Measurements from ENCODE around the gene CUX1. TPM values are rescaled to one million over a fixed set of nuclear protein-coding genes. Genes with fewer than 3 reads are reported as not detected.

CUX1 gene
- total RNA-seq, 1 experiment from 2014 or later, result 53.5 TPM

DNA sequence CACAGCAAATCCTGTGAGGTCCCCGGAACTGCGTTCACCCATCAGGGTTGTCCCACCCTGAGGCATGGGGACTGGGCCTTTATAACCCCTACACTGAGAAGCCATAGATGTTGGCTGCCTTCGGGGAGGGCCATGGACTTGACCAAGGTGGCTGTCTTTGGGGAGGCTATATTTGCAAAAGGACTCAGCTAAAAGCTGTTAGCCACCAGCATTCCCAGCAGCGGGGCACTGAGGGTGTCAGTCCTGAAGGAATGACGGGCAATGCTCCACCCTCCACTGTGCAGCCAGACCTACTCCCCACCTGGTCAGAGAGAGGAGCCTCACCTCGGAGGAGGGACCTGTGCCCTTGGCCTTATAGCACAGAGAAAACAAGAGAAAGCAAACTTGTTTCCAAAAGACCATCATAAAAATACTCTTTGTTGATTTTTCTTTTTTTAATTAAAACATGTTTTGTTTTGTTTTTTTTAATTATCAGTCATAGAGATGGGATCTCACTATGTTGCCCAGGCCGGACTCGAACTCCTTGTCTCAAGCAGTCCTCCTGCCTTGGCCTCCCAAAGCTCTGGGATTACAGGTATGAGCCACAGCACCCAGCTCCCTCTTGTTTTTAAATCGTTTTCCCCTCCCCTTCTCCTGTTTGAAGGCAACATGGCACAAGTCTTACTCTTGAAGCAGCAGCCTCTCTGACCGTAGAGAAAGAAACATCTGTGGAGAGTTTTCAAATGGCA is 26.7 kb upstream of the CUX1 start:
- H3K4me3 Mint-ChIP-seq, result no peak overlapping the region
- WGBS (ENCODE audit: extremely low coverage, insufficient read length, low lambda C conversion rate), result no CpG with 5 or more reads among the region's 10 CpGs

More for the DNA sequence above, 26.7 kb upstream of the CUX1 start:
- H2AFZ ChIP-seq (ENCODE audit: low read length), result no peak overlapping the region
- H2BK120ac ChIP-seq (ENCODE audit: low read depth, low read length, poor library complexity, severe bottlenecking), result no peak overlapping the region
- H2BK12ac ChIP-seq (ENCODE audit: insufficient read length, low read depth, low read length), result no peak overlapping the region
- H3K9me3 Mint-ChIP-seq, result peaks cover 0 to 5% of the 10 kb centered on the region in 2 experiments; a peak in 2 of 5 replicates
- H3K27me3 Mint-ChIP-seq (ENCODE audit: low read depth), result peaks cover 14% of the 10 kb centered on the region
- no peak overlapping the region for H3K4ac ChIP-seq (ENCODE audit: low read depth, low read length)
- H3K18ac ChIP-seq (ENCODE audit: insufficient read length, low read depth, low read length), result no peak overlapping the region
- H3K4me2 ChIP-seq (ENCODE audit: insufficient read depth, insufficient read length, low read length), result no peak overlapping the region
- H3K4me1 Mint-ChIP-seq, result no peaks in the 10 kb centered on the region
- H3K79me2 ChIP-seq (ENCODE audit: insufficient read depth, low read length), result no peaks in the 10 kb centered on the region
- DNase-seq, result no peak
- peak overlapping the region; percentile 30 for H4K8ac ChIP-seq (replicated peaks; ENCODE audit: insufficient read length, low read depth, low read length)
- no peak overlapping the region for H4K91ac ChIP-seq (ENCODE audit: insufficient read length, low read depth, low read length)
- H3K23ac ChIP-seq (ENCODE audit: insufficient read length, low read depth, low read length), result no peak overlapping the region
- no peaks in the 10 kb centered on the region for H3K79me1 ChIP-seq (ENCODE audit: insufficient read depth, low read depth, low read length, poor library complexity, severe bottlenecking)
- H3K27me3 ChIP-seq (ENCODE audit: insufficient read depth, low read length), result no peaks in the 10 kb centered on the region
- H3T11ph ChIP-seq (ENCODE audit: low read length), result no peak overlapping the region
- no peak overlapping the region for H2BK5ac ChIP-seq (ENCODE audit: insufficient read length, low read length)
- no peaks in the 10 kb centered on the region for H3K4me1 ChIP-seq (ENCODE audit: insufficient read depth, low read length)
- no peaks in the 10 kb centered on the region for H3K23me2 ChIP-seq (ENCODE audit: insufficient read length, low read depth, low read length, poor library complexity, severe bottlenecking)
- H3K9ac ChIP-seq (ENCODE audit: extremely low read depth, insufficient read length, low read length), result no peak overlapping the region
- no peak overlapping the region for H2AK5ac ChIP-seq (ENCODE audit: insufficient read length, low read length)
- no peaks in the 10 kb centered on the region for H3K36me3 Mint-ChIP-seq (ENCODE audit: insufficient read depth in 1 of 3, low read depth in 3 of 3)
- H2BK15ac ChIP-seq (ENCODE audit: low read depth, low read length), result no peak overlapping the region
- H4K20me1 ChIP-seq (ENCODE audit: control insufficient read depth, insufficient read depth, insufficient read length), result no peaks in the 10 kb centered on the region
- no peak overlapping the region for H3K14ac ChIP-seq (ENCODE audit: insufficient read depth, low read length)
- H3K56ac ChIP-seq (ENCODE audit: insufficient read length, low read depth, low read length), result no peak overlapping the region
- H2BK20ac ChIP-seq (ENCODE audit: low read depth, low read length, poor library complexity, severe bottlenecking), result no peak overlapping the region
- TF ChIP-seq, protein P1, sequence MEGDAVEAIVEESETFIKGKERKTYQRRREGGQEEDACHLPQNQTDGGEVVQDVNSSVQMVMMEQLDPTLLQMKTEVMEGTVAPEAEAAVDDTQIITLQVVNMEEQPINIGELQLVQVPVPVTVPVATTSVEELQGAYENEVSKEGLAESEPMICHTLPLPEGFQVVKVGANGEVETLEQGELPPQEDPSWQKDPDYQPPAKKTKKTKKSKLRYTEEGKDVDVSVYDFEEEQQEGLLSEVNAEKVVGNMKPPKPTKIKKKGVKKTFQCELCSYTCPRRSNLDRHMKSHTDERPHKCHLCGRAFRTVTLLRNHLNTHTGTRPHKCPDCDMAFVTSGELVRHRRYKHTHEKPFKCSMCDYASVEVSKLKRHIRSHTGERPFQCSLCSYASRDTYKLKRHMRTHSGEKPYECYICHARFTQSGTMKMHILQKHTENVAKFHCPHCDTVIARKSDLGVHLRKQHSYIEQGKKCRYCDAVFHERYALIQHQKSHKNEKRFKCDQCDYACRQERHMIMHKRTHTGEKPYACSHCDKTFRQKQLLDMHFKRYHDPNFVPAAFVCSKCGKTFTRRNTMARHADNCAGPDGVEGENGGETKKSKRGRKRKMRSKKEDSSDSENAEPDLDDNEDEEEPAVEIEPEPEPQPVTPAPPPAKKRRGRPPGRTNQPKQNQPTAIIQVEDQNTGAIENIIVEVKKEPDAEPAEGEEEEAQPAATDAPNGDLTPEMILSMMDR (conservative IDR thresholded peaks at IDR 0.05), result no peak
- H4K5ac ChIP-seq (ENCODE audit: insufficient read length, low read depth, low read length), result no peak overlapping the region
- H3K27ac ChIP-seq (ENCODE audit: insufficient read length, low read depth, low read length), result no peak overlapping the region
- peak overlapping the region in 1 of 3 experiments; percentile 79; a peak in 1 of 7 replicates for H3K27ac Mint-ChIP-seq
- no peaks in the 10 kb centered on the region for H3K9me3 ChIP-seq (ENCODE audit: control insufficient read depth, low read depth, low read length)

Data from H9 (cell line).